Gastrocnemius medialis (tissue), 4 donors: Measurements from ENCODE around the gene ACIN1. TPM values are rescaled to one million over a fixed set of nuclear protein-coding genes. Genes with fewer than 3 reads are reported as not detected.

ENCODE experiments used
- ATAC-seq, 2 donors: fragments of 150-250 bp; one replicate each; pipeline ENCODE4 v1.9.1; 2016
- DNase-seq, 2 donors: peaks; one replicate each; pipeline ENCODE4 v3.0.0-alpha.2; 2019
- H3K27ac ChIP-seq, 4 donors: fragments of 200-600 bp; sonication (generic); 1 replicate in 1 of 4; 2 replicates in 3 of 4; pipeline ENCODE4 v1.5.1; 2016 to 2018; ENCODE audit warnings: mild to moderate bottlenecking in 2 of 4, moderate library complexity in 1 of 4
- H3K27me3 ChIP-seq, 3 donors: fragments of 200-600 bp; sonication (generic) in 2 of 3; 1 replicate in 1 of 3; 2 replicates in 2 of 3; pipeline versions ENCODE4 v1.5.1 to v1.6.0; 2016 to 2019; ENCODE audit warnings: mild to moderate bottlenecking in 1 of 3, moderate library complexity in 1 of 3
- H3K36me3 ChIP-seq, 2 donors: fragments of 200-600 bp; sonication (generic) in 1 of 2; one replicate each; pipeline ENCODE4 v1.5.1; 2017 to 2018
- H3K4me1 ChIP-seq, 2 donors: fragments of 200-600 bp; sonication (generic) in 1 of 2; one replicate each; pipeline ENCODE4 v1.5.1; 2016 to 2017; ENCODE audit warnings: mild to moderate bottlenecking in 2 of 2
- H3K4me3 ChIP-seq, 4 donors: fragments of 200-600 bp; sonication (generic) in 3 of 4; 1 replicate in 1 of 4; 2 replicates in 3 of 4; pipeline ENCODE4 v1.5.1; 2016 to 2019; ENCODE audit warnings: mild to moderate bottlenecking in 2 of 4
- H3K9me3 ChIP-seq, 3 donors: fragments of 200-600 bp; sonication (generic) in 2 of 3; 1 replicate in 1 of 3; 2 replicates in 2 of 3; pipeline ENCODE4 v1.5.1; 2016 to 2019
- POLR2A ChIP-seq, 2 donors: fragments of 450-650 bp; IDR thresholded peaks; one replicate each; pipeline ENCODE4 v1.6.1; 2017; ENCODE audit warnings: antibody characterized with exemption in 2 of 2, mild to moderate bottlenecking in 2 of 2, moderate library complexity in 2 of 2
- in situ Hi-C, 4 donors: fragments of 200-750 bp; cut with MboI; loops; one replicate each; pipeline versions ENCODE4 v1.15.0 to v1.8.0; 2017; ENCODE audit warnings: low sequenced_read_pairs in 4 of 4
- intact Hi-C: fragments of 100-400 bp; cut with DNase I; formaldehyde crosslinking; loops from one replicate; pipeline ENCODE4 v1.15.1; 2023; ENCODE audit warnings: low total_unique reads
- total RNA-seq, 4 donors: library from RNA; depleted of rRNA; stranded (reverse); fragments of >200 nt; gene quantifications; one replicate each; pipeline versions ENCODE4 v1.1.0 to v1.2.3, GENCODE V29; 2016
- TF ChIP-seq, protein P1 (sequence below), 5 experiments: fragments of 450-650 bp in 3 of 5; fragments of 200-600 bp in 2 of 5; sonication (generic) in 2 of 5; IDR thresholded peaks in 4 of 5; conservative IDR thresholded peaks in 1 of 5; 1 replicate in 4 of 5; 2 replicates in 1 of 5; pipeline ENCODE4 v1.5.1; 2016 to 2019; ENCODE audit warnings: antibody characterized with exemption in 5 of 5, mild to moderate bottlenecking in 3 of 5, moderate library complexity in 3 of 5

The ACIN1 gene
- total RNA-seq, 4 donors from 2014 or later: 61.9 to 74.8 (median 70.6) TPM

DNA sequence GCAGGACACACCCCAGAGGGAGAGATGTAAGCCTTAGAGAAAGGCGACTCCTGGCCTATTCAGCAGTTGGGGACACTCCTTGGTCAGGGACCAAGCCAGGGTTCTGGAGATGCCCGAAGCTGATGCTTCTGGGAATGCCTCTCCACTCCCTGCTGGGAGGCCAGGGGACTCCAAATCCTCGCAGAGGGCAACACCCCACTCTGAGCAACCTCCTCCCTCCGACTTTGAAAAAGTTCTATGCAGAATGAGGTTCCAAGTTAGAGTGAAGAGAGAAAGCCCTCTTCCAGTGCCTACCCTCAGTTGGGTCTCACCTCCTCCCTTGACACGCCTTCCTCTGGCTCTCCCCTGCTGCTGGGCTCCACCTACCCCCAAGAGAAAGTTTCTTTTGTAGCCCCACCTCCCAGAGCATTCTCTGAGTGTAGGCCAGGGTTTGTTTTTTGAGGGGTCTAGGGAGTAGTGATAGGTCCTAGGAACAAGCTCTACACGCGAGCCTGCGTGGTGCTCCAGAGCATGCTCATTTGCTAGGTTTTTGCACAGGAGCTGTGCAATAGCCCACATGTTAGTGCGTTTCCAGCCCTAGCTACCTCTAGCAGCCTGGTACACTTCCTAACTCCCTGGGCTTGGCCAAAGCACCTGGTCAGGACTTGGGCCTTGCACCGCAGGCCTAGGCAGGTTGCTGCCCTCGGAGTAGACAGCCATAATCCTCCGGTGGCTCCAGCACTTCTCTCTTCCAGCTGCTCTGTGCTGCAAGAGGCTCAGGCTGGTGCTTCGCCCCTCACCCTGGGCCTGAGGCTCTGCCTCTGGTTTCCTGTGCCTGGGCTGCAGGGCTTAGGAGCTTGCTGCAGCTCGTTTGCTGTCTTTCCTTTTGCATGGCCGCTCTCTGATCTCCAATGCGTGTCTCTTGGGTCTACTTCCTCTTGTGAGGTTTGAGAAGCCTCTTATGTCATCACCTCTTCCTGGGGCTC, 24.7 kb upstream of the ACIN1 start:
- Histone ChIP-seq H3K27me3 (peaks cover 0 to 3% (median 0%) of the 10 kb centered on the region in 3 donors), H3K36me3 (no peaks in the 10 kb centered on the region), H3K4me3 (no peak overlapping the region), H3K9me3 (no peaks in the 10 kb centered on the region), H3K4me1 (peaks cover 15 to 18% of the 10 kb centered on the region in 2 donors), H3K27ac (no peak overlapping the region)
- no peak for TF ChIP-seq POLR2A (IDR thresholded peaks at IDR 0.05)
- TF ChIP-seq, protein P1, sequence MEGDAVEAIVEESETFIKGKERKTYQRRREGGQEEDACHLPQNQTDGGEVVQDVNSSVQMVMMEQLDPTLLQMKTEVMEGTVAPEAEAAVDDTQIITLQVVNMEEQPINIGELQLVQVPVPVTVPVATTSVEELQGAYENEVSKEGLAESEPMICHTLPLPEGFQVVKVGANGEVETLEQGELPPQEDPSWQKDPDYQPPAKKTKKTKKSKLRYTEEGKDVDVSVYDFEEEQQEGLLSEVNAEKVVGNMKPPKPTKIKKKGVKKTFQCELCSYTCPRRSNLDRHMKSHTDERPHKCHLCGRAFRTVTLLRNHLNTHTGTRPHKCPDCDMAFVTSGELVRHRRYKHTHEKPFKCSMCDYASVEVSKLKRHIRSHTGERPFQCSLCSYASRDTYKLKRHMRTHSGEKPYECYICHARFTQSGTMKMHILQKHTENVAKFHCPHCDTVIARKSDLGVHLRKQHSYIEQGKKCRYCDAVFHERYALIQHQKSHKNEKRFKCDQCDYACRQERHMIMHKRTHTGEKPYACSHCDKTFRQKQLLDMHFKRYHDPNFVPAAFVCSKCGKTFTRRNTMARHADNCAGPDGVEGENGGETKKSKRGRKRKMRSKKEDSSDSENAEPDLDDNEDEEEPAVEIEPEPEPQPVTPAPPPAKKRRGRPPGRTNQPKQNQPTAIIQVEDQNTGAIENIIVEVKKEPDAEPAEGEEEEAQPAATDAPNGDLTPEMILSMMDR (IDR thresholded peaks at IDR 0.05 in 4 of 5, conservative IDR thresholded peaks at IDR 0.05 in 1 of 5): no peak
- intact Hi-C loops: loop anchor here (1.0 to 5.0 kb wide), 2 partner anchors 68 to 168 kb away; partner anchors contain the start of gene HOMEZ
- DNase-seq (no peak), ATAC-seq (no peak)
- in situ Hi-C loops: loop anchor here (5.0 to 25.0 kb wide), 2 partner anchors 68 to 168 kb away; partner anchors contain the start of gene HOMEZ (in 2 of the 4)

DNA sequence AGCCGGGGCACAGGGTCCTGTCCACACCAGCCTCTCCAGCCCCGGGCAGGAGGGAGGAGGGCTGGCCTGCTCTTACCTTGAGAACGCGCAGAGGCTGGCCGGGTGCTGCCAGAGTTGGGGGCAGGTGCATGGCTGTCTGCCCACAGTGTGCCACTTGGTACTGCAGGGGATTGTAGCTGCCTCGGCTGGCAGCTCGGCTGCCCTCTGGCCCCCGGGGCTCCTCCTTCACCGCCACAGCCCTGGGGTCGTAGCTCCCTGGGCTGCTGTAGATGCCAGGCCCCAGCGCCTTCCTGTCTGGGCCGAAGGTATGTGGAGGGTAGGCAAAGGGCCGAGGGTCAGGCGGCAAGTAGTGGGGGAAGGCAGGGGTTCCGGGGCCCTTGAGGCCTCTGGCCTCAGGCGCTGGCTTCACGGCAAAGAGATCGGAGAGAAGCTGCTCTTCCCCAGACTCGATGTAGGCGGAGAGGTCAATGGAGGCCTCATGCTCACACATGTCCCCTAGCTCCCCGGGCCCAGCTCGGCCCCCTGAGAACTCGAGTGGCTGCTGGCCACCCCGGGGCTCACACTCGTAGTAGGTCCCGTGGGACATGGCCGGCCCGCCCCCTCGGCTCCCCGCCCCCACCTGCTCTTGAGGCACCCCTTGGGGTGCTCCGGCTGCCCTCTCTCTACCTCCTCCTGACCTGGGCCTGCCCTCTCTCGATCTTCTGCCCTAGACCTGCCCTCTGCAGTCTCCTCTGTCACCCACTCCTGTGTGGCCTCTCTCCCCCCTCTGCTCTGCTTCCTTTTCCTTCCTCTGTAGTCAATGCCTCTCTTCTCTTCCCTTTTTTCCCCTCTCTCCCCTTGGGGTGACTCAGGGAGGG, 23.8 kb upstream of the ACIN1 start, which contains the start of gene CEBPE:
Gene CEBPE (minus strand): TSS at position 750 of the 857 bp plus-strand sequence. CDS start 164 bp downstream, at position 586.
- in situ Hi-C loops: loop anchor here (5.0 to 25.0 kb wide), 2 partner anchors 69 to 169 kb away; partner anchors contain the start of gene HOMEZ (in 2 of the 4)
- intact Hi-C loops: no loop called here
- H3K27me3 ChIP-seq: peaks cover 0 to 3% (median 0%) of the 10 kb centered on the region in 3 donors
- no peaks in the 10 kb centered on the region for H3K36me3 ChIP-seq
- no peak within 1 kb of the TSS for H3K27ac ChIP-seq
- peaks cover 6 to 9% of the 10 kb centered on the region in 2 donors for H3K4me1 ChIP-seq
- DNase-seq: no peak
- ATAC-seq: no peak
- no peak within 1 kb of the TSS for H3K4me3 ChIP-seq
- no peaks in the 10 kb centered on the region for H3K9me3 ChIP-seq
- no peak for TF ChIP-seq POLR2A (IDR thresholded peaks at IDR 0.05)
- TF ChIP-seq, protein P1 (IDR thresholded peaks at IDR 0.05 in 4 of 5, conservative IDR thresholded peaks at IDR 0.05 in 1 of 5): no peak

DNA sequence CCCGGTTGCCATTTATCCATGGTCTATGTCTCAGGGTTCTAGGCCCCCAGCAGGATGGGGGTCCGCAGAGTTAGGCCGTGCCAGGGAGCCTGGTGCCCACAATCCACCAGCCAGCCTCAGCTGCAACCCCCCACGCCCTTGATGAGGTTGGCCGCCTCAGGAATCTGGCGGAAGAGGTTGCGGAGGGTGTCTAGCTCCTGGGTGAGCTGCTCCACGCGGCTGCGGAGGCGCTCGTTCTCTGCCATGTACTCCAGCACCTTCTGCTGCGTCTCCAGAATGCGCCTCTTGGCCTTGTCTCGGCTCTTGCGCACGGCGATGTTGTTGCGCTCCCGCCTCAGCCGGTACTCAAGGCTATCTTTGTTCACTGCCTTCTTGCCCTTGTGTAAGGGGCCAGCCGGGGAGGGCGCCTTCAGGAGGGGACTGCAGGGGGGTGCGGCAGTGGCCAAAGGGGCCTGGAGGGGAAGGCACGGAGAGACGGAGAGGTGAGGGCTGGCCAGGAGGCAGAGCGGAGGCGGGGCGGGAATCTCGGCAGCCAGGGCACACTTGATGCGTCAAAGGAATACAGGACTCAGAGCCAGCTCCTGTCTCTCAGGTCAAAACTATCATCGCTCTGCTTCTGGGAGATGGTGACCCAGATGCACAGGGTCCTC, 22.6 kb upstream of the ACIN1 start:
- in situ Hi-C loops: loop anchor here (5.0 to 25.0 kb wide), 2 partner anchors 70 to 170 kb away; partner anchors contain the start of gene HOMEZ (in 2 of the 4)
- H3K9me3 ChIP-seq: no peaks in the 10 kb centered on the region
- ATAC-seq (no peak), DNase-seq (no peak)
- no peaks in the 10 kb centered on the region for H3K36me3 ChIP-seq
- no peak for TF ChIP-seq POLR2A (IDR thresholded peaks at IDR 0.05)
- TF ChIP-seq, protein P1 (IDR thresholded peaks at IDR 0.05 in 4 of 5, conservative IDR thresholded peaks at IDR 0.05 in 1 of 5): no peak
- H3K4me3 ChIP-seq: no peak overlapping the region
- intact Hi-C loops: no loop called here
- no peaks in the 10 kb centered on the region for H3K4me1 ChIP-seq
- H3K27me3 ChIP-seq: peaks cover 0 to 3% (median 0%) of the 10 kb centered on the region in 3 donors
- no peak overlapping the region for H3K27ac ChIP-seq

DNA sequence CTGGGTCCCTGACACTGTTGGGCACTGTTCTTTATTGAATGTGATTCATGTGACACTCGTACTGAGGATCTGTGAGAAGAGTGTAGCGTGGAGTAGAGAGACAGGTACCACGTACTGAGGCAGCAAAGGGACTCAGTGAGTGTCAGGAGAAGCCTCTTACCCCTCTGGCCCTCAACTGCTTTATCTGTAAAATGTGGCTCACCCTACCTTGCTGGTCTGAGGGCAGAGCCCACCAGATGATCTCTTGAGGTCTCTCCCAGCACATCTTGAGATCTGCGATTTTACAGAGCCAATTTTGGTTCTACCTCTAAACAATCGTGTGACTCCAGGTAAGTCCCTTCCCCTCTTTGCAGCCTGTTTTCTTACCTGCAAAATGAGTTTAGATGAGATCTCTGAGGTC, 21.0 kb upstream of the ACIN1 start:
- Histone ChIP-seq H3K27me3 (peaks cover 0 to 3% (median 0%) of the 10 kb centered on the region in 3 donors), H3K4me3 (no peak overlapping the region), H3K9me3 (no peaks in the 10 kb centered on the region), H3K36me3 (no peaks in the 10 kb centered on the region), H3K4me1 (no peaks in the 10 kb centered on the region), H3K27ac (no peak overlapping the region)
- no peak for TF ChIP-seq POLR2A (IDR thresholded peaks at IDR 0.05)
- TF ChIP-seq, protein P1 (IDR thresholded peaks at IDR 0.05 in 4 of 5, conservative IDR thresholded peaks at IDR 0.05 in 1 of 5): no peak
- in situ Hi-C loops: loop anchor here (5.0 to 25.0 kb wide), 2 partner anchors 71 to 171 kb away; partner anchors contain the start of gene HOMEZ (in 2 of the 4)
- intact Hi-C loops: no loop called here
- DNase-seq: no peak
- ATAC-seq: no peak
